M059J (cell line): Measurements from ENCODE around the gene NTSR1. TPM values are rescaled to one million over a fixed set of nuclear protein-coding genes. Genes with fewer than 3 reads are reported as not detected.
"Not testable (repeated sequence)": the region's sequence is repeated elsewhere in the genome, so short reads cannot be mapped to it uniquely, and the experiment has no call there.

Experiments
- DNase-seq: peaks from one replicate; pipeline ENCODE4 v3.0.0-alpha.2; 2012; ENCODE audit warnings: low read depth
- total RNA-seq: library from RNA; depleted of rRNA; stranded (reverse); fragments of >200 nt; shearing (Covaris generic); gene quantifications from 2 replicates; pipeline ENCODE4 v1.2.3, GENCODE V29; 2014

NTSR1 gene
- total RNA-seq, 1 experiment from 2014 or later: 0.07 TPM

DNA sequence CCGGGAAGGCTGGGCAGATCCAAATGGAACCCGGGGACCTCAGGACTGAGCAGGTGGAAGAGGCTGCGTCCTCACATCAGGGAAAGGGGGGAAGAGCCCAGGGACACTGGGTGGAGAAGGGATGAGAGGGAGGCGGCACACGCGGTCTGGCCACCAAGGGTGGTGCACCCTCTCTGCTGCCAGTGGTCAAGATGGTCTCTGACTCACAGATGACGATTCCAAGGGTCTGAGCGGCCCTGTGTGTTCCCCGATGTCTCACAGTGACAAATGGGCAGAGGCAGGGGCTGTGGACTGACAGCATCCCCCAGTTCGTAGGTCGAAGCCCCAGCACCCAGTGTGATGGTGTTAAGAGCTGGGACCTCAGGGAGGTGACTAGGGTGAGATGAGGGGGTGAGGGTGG, 34.3 kb upstream of the NTSR1 start:
- peak; percentile 43 for DNase-seq

DNA sequence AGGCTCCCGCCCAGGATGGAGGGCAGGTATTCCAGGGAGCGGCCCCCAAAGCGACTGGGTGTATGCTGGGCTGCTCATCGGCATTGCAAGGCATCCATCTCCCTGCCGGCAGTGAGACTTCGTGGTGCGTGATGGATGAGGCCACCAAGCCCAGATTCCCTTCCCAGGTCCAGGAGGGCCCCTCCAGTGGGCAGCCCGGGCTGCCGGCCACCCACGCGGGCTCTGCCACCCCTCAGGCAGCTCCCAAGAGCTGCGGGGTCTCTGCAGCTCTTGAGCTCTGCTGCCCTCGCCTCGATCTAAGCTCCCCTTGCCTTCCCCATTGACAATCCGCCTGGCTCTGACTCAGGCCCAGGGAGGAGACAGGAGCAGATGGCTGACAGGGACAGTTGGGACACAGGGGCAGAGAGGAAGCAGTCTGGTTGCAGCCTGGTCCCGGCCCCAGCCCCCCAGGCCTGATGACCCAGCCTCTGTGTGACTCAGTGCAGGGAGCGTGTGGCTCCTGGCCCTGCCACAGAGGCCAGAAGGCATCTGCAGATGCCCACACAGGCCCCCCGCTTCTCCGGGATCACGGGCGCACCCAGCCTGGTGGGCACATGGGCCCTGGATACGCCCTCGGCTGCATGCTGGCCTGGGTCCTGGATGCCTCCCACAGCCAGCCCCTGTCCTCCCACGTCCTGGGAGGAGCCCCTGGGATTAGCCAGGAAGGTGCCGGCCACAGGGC, 33.3 kb upstream of the NTSR1 start:
- peak; percentile 78 for DNase-seq

DNA sequence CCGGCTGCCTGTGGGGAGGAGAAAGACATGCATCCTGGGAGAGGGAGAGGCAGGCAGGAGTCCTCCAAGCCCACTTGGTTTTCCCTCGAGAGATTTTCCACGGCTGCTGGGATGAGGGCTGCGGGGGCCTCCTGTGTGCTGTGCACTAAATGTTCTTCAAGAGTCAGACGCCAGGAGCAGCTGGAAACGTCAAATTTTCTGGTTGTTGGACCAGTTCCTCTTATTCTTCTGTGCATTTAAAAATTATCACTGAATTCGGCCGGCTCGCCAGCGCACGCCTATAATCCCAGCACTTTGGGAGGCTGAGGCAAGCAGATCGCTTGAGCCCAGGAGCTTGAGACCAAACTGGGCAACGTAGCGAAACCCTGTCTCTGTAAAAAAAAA, 32.8 kb upstream of the NTSR1 start:
- DNase-seq: no peak

DNA sequence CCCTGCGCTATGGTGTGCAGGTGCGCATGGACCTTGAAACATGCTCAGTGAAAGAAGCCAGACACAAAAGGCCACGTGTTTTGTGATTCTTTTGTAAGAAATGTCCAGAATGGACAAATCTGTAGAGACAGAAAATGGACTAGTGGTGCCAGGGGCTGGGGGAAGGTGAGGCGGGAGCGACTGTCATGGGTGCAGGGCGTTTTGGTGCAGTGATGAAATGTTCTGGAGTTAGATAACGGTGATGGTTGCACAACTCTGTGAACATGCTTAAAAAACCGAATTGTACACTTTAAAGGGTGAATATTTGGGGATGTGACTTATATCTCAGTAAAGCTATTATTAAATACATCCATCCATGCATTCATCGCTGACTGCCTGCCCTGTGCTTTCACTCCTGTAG, 31.7 kb upstream of the NTSR1 start:
- DNase-seq: no peak

DNA sequence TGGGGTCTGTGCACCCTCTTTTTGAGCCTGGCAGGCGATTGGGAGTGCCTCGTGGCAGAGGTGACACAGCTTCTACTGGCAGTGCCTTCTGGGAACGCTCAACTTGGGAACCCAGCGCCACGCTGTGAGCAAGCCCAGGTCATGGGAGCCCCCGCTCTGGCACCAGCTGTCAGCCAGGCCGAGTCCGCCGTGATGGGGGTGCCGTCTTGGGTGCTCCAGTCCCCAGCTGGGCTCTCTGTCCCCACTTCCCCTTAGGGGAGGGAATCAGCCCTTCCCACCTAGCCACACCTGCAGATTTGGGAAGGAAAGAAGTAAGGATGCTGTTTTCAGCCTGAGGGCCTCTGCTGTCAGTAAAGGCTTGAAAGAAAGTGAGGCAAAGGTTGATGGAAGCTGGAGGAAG, 31.0 kb upstream of the NTSR1 start:
- no peak for DNase-seq

DNA sequence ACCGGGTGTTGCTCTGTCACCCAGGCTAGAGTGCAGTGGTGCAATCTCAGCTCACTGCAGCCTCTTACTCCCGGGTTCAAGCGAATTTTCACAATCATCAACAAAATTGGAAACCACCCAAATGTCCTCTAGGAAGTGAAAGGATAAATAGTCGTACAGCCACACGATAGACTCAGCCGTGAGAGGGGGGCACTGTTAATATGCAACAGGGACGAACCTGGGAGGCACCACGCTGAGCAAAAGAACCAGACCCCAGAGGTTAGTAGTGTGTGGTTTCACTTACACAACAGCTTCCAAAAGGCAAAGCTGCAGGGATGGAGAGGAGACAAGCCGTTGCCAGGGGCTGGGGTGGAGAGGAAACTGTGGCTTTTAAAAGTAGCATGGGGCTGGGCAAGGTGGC, 30.1 kb upstream of the NTSR1 start:
- no peak for DNase-seq

DNA sequence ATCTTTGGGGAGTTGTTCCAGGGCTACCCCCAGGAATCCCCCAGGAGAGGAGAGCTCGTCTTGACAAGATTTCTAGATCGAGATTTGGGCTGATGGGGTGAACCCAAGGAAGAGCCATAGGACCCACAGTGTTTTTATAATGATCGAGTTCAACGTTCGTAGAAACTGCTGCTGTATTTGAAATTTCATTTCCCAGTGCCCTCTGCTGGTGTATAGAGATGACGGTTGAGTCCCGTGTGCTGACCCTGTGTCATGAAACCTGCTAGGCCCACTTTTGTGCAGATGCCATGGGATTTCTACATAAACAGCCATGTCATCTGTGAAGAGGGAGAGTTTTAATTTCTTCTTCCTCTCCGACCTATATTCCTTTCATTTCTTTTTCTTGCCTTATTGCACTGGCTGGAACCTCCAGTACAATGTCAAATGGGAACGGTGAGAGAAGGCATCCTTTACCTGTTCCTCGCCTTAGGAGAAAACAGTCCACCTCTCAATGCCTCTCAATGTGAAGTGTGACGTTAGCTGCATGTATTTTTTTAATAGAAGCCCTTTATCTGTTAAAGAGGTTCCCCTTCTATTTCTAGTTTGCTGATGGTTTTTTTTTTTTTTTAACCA, 28.6 kb upstream of the NTSR1 start:
- DNase-seq: no peak

DNA sequence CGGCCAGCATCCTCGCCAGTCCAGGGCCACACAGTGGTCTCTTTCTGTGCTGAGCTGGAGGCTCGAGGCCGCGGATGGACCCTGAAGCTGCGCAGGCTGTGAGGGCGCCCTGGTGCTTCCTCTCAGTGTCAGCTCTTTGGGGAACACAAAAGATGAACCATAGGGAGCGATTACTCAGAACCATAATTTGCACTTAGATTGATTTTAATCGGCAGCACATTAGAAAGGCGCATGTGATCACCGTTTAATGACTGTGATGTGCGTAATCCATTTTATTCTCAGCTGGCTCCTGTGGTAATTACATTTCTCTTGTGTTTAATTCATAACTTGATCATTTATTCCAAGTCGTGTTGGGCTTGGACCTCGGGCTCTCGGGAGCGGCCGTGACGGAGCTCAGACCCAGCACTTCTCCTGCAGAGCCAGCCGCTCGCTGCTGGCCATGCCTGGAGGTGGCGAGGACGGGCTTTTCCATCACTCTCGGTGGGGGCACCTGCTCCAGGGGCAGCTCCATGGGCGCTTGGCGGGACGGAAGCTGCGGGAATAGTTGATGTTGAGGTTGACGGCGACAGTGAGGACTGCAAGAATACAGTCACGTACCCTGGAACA, 25.6 kb upstream of the NTSR1 start:
- no peak for DNase-seq

DNA sequence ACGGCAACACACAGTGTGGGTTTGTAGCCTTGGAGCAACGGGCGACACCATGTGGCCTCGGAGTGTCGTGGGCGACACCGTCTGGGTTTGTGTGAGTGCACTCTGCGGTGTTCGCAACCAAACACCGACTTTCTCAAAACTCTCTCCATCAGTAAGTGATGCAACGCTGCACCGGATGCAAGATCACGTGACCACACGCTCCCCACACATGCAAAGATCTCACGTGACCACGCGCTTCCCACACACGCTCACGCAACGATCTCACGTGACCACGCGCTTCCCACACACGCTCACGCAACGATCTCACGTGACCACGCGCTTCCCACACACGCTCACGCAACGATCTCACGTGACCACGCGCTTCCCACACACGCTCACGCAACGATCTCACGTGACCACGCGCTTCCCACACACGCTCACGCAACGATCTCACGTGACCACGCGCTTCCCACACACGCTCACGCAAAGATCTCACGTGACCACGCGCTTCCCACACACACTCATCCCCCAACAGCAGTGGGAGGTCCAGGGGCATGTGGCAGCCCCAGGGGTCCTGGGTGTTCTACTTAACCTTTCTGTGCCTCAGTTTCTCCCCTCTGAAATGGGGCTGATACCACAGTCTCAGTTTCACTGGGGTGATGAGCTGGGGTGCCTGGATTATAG, 24.8 kb upstream of the NTSR1 start:
- not testable (repeated sequence) for DNase-seq

DNA sequence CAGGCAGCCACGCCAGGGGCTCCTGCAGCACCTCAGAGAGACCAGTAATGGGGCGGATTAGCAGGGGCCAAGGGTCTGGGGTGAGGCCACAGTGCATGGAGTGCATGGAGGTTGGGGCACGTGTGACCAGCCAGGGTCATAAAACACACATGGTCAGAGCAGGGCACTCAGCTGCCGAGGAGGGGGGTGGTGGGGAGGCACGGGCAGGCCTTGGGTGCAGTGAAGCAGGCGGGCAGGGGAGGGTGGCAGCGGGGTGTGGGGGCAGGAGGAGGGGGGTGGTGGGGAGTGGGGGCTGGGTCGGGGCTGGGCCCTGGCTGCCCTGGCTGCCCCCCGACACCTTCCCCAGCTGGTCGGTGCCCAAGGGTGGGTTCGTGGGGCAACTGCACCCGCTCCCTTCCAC, 23.7 kb upstream of the NTSR1 start:
- DNase-seq: no peak

DNA sequence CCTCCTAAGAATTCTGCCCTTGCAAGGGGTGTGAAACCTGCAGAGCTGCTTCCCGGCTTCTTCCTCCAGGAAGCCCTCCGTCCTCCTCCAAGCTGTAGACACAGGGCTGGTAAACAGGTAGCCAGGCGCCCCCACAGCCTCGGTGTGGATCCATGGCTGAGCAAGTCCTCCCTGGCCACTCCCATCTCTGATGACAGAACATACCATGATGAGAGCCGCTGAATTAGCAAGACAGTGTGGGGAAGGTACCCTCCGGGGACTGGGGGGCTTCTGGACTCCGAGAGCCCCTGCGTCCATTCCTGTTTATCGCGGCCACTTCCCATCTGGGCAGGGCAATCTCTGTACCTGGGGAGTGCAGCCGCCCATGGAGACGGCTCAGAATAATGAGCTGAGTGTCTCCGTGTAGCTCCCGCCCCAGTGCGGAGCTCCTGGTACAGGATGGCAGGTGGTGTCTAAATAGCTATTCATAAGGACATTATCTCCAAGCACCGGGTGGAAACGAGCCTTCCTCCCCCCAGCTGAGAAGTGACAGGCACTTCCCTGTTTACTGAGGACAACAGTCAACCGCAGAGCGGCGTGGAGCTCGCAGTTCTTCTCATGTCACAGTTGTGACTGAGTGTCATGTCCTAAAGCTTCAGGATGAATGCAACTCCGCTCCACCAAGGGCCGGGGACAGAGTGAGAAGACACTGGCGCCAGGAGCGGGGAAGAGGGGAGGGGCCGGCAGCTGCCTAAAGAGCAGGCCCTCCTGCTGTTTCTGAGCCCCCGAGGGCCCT, 22.7 kb upstream of the NTSR1 start:
- no peak for DNase-seq

DNA sequence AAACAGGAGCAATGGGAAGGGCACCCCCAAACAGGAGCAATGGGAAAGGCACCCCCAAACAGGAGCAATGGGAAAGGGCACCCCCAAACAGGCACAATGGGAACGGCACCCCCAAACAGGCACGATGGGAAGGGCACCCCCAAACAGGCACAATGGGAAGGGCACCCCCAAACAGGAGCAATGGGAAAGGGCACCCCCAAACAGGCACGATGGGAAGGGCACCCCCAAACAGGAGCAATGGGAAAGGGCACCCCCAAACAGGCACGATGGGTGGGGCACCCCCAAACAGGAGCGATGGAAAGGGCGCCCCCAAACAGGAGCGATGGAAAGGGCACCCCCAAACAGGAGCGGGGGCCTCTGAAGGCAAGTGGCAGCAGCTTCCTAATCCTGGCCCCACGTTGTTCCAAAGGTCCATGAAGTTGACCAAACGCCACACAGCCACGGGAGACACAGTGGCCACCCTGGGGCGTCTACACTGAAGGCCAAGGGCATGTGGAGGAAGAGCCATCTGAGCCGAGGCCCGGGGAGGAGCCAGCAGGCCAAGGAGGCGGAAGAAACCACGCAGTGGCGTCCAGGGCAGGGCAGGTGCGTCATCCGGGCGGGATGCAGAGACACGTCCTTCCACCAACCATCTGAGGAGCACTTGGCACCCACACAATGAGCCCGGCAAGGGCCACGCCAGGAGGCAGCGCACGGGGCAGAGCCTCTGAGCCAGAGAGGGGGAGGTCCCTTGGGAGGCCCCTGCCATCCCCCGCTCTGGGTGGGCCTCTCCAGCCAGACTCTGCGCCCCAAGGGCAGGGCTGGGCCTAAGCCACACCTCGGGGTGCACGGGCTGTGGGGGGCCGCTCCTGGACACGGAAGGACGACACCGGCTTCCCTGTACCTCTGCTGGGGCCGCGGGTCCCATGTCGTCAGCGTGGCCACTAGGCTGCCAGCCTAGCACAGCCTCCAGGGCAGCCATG, 21.5 kb upstream of the NTSR1 start:
- DNase-seq: peak; percentile 31

DNA sequence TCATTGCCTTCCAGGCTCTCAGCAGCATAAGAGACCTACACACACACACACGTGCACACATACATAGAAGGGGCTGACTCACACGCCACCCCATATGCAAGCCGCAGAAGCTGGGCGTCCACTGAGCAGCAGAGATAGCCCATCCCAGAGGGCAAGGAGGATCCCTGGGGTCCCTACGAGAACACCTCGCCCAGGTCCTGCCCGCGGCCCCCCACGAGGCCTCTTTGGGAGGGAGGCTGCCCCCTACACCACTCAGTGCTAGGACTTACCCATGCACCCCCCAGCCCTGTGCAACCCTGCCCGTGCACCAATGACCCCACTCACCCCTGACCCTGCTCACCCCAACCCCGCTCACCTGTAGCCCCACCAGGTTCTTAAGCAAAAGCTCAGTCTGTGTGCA, 20.6 kb upstream of the NTSR1 start:
- no peak for DNase-seq

DNA sequence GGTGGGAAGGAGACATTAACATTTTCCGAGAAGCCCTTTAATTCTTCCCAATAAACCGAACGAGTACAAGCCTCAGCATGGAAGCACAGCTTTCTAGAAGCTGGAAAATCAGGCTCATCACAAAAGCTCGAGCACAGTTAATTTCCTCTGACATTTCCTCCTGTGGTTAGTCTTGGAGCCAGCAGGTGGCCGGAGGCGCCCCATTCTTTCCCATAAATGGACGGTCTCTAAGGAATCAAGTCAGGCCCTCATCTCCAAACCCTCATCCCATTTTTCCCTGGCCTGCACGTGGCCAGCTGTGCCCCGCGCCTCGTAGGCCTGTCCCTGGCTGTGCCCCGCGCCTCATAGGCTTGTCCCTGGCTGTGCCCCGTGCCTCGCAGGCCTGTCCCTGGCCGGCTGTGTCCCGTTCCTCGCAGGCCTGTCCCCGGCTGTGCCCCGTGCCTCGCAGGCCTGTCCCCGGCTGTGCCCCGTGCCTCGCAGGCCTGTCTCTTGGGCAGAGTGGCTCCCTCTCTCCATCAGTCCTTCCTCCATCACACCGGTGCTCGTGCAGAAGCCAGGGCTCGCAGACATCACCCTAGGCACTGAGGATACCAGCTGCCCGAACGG, 19.7 kb upstream of the NTSR1 start:
- peak; percentile 68 for DNase-seq

DNA sequence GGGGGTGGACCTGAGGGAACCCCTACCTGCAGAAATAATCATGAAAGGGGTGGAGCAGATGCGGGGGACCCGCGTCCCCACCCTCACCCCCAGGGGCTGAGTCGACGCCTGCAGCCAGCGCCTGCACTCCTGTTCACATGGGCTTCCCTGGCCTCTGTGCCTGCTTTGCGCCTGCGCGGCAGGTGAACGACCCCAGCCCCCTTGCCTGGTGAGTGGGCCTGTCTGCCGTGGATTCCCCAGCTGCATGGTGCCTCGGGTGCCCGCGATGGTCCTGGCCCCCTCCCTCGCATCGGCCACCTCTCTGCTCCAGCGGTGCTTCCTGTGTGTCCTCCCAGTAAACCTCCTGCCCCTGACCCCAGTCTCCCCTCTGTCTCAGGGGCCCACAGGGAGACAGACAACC, 18.8 kb upstream of the NTSR1 start:
- no peak for DNase-seq

DNA sequence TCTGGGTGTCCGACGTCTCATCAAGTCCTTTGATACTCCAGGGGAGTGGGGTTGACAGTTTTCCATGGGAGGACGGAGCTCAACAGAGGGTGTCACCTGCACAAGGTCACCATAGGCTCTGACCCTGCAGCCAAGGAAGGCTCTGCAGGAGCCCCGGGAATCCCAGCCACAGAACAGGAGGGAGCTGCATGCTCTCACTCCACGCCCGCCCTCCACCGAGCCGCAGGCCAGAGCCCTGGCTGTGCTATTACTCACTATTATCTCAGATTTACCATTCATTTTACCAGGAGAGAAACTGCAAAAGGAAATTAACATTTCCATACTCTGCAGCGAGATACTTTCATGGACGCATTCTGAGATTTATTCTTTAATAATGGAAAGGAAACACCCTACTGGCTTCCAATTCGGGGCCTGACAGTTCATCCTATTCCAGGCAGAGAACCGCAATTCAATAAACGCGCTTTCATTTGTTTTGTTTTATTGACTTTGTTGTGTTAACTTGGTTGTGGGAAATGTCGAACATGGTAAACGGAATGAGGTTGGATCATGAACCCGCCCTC, 18.3 kb upstream of the NTSR1 start:
- no peak for DNase-seq

DNA sequence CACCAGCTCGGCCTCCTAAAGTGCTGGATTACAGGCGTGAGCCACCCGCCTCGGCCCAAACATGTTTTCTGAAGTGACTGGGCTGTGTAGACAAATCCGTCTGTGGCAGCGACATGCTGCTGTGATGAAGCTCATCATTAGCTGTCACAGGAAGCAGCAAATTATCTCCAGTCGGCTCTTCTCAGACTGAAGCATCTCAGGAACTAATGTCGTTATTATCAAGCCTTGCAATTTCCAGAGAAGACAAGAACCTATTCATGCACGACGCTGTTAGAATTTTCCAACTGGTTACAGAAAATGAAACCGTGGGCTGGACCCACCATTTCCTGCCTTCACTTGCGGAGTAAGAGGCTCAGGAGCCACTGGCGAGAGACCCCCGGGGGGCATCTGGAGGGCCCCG, 17.1 kb upstream of the NTSR1 start:
- DNase-seq: no peak

DNA sequence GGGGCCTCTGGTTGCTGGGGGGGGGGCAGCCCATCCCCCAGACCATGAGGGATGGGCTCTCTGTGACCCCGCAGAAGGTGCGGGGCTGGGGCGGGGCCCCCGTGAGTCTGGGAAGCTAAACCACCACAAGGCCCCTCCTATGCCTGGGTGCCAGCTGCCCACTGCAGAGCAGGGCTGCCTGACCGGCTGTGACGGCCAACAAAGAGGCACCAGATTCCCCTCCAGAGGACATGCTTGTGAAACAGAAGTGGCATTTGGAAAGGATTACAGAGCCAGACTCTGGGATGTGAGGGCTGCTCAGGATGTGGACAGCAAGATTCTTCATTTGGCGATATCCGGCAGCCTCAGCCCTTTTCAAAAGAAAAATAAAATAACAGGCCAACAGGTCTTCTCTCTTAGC, 16.5 kb upstream of the NTSR1 start:
- no peak for DNase-seq

DNA sequence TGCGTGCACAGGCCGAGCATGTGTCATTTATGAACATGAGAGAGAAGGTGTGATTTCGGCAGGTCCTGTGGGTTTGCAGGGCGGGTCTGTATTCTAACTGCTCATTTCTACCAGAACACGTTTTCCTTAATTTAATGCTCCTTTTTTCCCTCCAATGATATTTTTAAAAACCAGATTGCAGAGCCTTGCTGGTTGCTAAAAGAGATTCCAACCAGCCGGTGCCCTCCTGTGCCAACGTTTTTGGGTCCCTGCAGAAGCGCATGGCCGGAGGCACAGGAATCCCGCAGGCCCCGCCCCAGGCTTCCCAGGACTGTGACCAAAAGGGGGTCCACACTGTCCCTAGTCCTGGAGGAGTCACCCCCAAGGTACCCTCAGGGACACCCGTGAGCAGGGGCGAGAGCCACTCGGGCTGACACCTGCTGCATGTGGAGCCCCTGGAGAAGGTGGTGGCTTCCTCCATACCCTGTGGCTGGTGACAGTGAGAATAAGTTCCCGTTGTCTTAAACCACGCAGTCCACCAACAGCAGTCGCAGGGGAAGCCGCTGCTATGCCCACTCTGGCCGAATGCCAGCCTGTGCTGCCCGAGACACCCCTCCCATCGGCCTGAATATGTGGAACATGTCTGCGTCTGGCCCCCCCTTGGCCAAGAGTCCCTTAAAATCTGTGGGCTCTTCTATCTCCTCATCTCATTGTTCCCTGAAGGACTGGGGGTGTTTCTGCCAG, 15.7 kb upstream of the NTSR1 start:
- no peak for DNase-seq

DNA sequence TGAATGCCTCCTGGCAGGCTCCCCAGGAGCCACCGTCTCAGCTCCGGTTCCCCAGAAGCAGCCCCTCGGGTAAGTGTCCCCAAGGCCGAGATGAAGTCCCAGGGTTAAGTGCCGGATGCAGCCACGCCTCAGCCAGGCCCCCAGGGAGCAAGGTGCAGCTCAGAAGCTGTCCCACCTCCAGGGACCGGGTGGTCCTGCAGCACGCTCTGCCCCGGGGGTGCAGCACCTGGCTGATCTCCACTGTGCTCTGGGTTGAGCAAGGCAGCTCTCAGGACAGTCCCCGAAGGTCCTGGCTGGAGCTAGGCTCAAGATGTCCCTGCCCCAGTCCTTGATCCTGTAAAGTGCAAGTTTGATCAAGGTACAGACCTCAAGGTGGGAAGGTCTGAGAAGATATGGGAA, 15.1 kb upstream of the NTSR1 start:
- DNase-seq: no peak
